Large intestine (tissue), 3 donors: ENCODE results near the gene CDK5RAP3. TPM values are rescaled to one million over a fixed set of nuclear protein-coding genes. Genes with fewer than 3 reads are reported as not detected.
"Not testable (repeated sequence)": the region's sequence is repeated elsewhere in the genome, so short reads cannot be mapped to it uniquely, and the experiment has no call there.

Experiments used
- DNase-seq, 2 donors: peaks; one replicate each; pipeline versions ENCODE4 v3.0.0 to v3.0.0-alpha.2; 2013
- H3K27ac ChIP-seq: one replicate; pipeline ENCODE4 v1.5.1; 2013; ENCODE audit warnings: low read length
- H3K27me3 ChIP-seq: 2 replicates; pipeline ENCODE4 v1.6.1; 2013; ENCODE audit warnings: low read length; ENCODE audit not compliant: control insufficient read depth, insufficient read depth
- H3K36me3 ChIP-seq: 2 replicates; pipeline ENCODE4 v1.6.1; 2013; ENCODE audit warnings: low read length; ENCODE audit not compliant: control insufficient read depth, insufficient read depth
- H3K4me1 ChIP-seq: one replicate; pipeline ENCODE4 v1.6.1; 2013; ENCODE audit warnings: low read length; ENCODE audit not compliant: control insufficient read depth, insufficient read depth
- H3K4me3 ChIP-seq: one replicate; pipeline ENCODE4 v1.5.1; 2013; ENCODE audit warnings: low read length
- H3K9me3 ChIP-seq: one replicate; pipeline ENCODE4 v1.6.1; 2013; ENCODE audit warnings: mild to moderate bottlenecking, low read depth, low read length, moderate library complexity; ENCODE audit not compliant: control insufficient read depth
- WGBS: methylation state at CpG from one replicate; pipeline ENCODE4 v1.1.5; 2013; ENCODE audit warnings: low lambda C conversion rate; ENCODE audit not compliant: insufficient coverage; 5-methylcytosine and 5-hydroxymethylcytosine counted together
- polyA plus RNA-seq: library from polyadenylated mRNA; unstranded; fragments of 120-200 nt; gene quantifications from one replicate; pipeline ENCODE4 v1.2.1, GENCODE V29; 2013

The CDK5RAP3 gene
- polyA plus RNA-seq, 1 donor = 200 TPM

DNA sequence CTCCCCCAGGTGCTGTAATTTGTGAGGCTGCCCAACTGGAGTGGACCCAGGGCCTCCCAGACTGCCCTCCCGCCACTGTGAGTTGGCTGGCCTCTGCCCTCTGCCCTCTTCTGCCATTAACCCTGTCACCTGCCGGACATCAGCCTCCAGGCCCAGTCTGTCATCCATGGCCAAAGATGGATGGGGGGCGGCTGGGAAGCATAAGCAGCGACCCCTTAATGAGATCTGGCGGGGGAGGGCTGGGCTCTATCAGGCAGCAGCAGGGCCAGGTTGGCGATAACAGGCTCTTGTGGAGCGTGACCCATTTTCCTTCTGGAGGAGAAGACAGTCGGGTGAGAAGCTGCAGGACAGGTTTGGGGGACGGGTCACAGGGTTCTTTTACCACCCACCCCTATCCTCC lies 25.3 kb downstream of the CDK5RAP3 start:
- no CpG with 5 or more reads among the region's 9 CpGs for WGBS
- H3K36me3 ChIP-seq = no peaks in the 10 kb centered on the region
- H3K27ac ChIP-seq = no peak overlapping the region
- peaks cover 2% of the 10 kb centered on the region for H3K27me3 ChIP-seq
- H3K4me3 ChIP-seq = no peak overlapping the region
- H3K9me3 ChIP-seq = no peaks in the 10 kb centered on the region
- peaks cover 5% of the 10 kb centered on the region for H3K4me1 ChIP-seq
- DNase-seq = no peak

DNA sequence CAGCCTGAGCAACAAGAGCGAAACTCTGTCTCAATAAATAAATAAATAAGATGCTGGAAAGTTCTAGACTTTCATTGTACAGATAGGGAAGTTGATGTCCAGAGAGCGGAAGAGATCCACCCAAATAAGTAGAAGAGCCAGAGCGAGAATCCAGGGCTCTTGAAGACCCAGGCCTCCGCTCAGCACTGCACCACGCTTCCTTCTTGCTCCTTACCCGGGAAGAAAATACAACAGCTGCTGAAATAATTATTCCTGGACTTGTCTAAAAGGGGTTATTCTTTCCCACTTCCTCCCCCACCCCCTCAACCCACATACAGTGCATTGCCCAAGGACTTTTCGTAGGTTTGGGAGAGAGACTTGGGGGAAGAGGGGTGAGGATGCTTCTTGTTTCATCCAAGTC lies 26.7 kb downstream of the CDK5RAP3 start:
- H3K27me3 ChIP-seq = peaks cover 2% of the 10 kb centered on the region
- no CpG with 5 or more reads among the region's 7 CpGs for WGBS
- H3K4me1 ChIP-seq = peaks cover 13% of the 10 kb centered on the region
- H3K4me3 ChIP-seq = no peak overlapping the region
- H3K27ac ChIP-seq = no peak overlapping the region
- no peak for DNase-seq
- no peaks in the 10 kb centered on the region for H3K9me3 ChIP-seq
- H3K36me3 ChIP-seq = no peaks in the 10 kb centered on the region

DNA sequence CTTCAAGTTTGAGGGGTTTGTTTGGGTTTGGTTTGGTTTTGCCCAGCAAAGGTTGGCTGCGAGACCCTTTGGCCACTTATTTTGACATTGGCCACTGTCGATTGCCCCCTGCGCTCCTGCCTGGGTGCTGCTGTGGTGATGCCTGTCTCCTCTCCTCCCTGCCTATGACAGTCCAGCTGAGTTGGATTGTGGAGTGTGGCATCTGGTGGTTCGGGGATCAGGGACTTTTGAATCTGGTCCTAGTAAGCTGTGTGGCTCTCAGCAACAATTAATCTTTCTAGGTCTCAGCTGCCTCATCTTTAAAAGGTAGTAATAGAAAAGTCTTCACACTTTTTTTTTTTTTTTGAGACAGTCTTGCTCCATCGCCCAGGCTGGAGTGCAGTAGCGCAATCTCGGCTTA lies 27.1 kb downstream of the CDK5RAP3 start:
- Histone ChIP-seq H3K4me3 (no peak overlapping the region), H3K27me3 (peaks cover 2% of the 10 kb centered on the region), H3K4me1 (peaks cover 17% of the 10 kb centered on the region), H3K9me3 (no peaks in the 10 kb centered on the region), H3K27ac (no peak overlapping the region), H3K36me3 (no peaks in the 10 kb centered on the region)
- no CpG with 5 or more reads among the region's 7 CpGs for WGBS
- DNase-seq = no peak

DNA sequence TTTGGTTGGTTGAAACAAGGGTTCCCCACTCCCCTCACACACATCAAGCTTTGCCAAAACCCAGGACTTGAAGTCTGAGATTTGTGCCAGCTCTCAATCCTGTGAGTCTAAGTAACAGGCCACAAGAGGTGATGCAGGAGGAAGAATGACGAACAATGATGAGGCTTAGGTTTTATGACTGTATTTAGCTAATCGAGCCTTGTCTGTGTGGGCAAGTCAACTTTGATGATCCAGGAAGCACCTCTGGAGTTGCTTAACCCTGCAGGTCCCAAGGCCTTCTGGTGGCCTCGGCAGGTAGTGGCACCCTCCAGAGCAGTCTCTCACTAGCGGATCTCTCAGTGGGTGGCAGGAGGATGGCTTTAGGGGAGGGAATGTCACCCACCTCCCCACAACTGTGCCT lies 28.7 kb downstream of the CDK5RAP3 start:
- no peaks in the 10 kb centered on the region for H3K36me3 ChIP-seq
- peaks cover 2% of the 10 kb centered on the region for H3K27me3 ChIP-seq
- WGBS = no CpG with 5 or more reads among the region's 4 CpGs
- no peak overlapping the region for H3K4me3 ChIP-seq
- H3K27ac ChIP-seq = no peak overlapping the region
- no peaks in the 10 kb centered on the region for H3K9me3 ChIP-seq
- DNase-seq = peak in 1 of 2 donors; percentile 36
- H3K4me1 ChIP-seq = peaks cover 19% of the 10 kb centered on the region

DNA sequence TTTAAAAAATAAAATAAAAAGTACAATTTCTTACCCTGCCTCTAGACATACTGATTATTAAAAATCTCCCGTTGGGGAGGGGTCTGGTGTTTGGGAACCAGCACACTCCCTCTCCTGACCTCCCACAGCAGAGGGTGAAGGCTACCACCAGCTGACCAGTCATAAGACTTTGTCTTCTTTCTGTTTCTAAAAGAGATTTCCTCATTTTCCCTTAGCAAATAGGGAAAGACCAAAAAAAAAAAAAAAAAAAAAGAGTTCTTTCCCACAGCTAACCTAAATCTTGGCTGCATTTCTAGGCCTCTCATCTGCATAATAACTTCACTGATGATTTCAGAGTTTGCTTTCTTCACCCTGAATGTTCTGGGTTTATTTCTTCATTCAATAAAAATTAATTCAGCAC lies 30.3 kb downstream of the CDK5RAP3 start:
- Histone ChIP-seq H3K4me1 (peaks cover 19% of the 10 kb centered on the region), H3K27ac (no peak overlapping the region), H3K4me3 (no peak overlapping the region), H3K9me3 (no peaks in the 10 kb centered on the region), H3K27me3 (no peaks in the 10 kb centered on the region), H3K36me3 (no peaks in the 10 kb centered on the region)
- WGBS = no CpG with 5 or more reads among the region's 1 CpG
- no peak for DNase-seq

DNA sequence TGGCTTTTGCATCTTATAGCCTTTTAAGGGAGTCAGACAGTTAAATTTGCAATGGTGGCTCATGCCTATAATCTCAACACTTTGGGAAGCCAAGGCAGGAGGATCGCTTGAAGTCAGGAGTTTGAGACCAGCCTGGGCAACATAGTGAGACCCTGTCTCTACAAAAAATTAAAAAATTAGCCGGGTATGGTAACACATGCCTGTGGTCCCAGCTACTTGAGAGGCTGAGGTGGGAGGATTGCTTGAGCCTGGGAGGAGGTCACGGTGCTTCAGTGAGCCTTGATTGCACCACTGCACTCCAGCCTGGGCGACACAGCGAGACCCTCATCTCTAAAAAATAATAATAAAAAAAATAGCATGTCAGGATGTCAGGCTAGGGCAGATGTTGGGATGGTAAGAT lies 30.7 kb downstream of the CDK5RAP3 start:
- DNase-seq, H3K9me3 ChIP-seq, H3K27me3 ChIP-seq, H3K36me3 ChIP-seq, H3K4me3 ChIP-seq: not testable (repeated sequence)
- Histone ChIP-seq H3K27ac (peak overlapping the region; percentile 74), H3K4me1 (peaks cover 19% of the 10 kb centered on the region)
- WGBS = no CpG with 5 or more reads among the region's 5 CpGs

DNA sequence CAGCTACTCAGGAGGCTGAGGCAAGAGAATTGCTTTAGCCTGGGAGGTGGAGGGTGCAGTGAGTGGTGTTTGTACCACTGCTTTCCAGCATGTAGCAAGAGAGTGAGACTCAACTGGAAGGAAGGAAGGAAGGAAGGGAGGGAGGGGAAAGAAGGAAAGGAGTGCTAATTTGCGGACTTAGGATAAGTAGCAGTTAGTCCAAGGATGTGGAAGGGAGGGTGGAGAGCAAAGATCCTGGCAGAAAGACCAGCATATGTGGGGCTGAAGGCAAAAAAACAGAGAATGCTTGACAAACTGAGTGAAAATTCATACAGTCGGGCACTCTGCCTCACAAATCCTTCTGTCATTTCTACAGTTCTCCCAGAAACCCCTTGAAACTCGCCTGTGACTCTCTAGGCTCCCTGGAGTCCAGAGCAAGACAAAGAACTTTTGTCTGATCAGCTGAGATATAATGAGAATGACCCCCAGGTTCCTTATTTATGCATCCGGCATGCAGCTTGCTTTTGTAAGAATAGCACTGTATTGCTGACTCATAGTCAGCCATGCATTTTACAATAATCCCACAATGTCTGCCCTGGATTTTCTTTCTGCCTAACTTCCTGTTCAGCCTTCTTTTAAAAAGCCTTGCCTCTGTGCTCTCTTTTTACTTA lies 31.5 kb downstream of the CDK5RAP3 start:
- 66% methylated on average over 2 of the region's 4 CpGs for WGBS
- no peaks in the 10 kb centered on the region for H3K9me3 ChIP-seq
- H3K4me1 ChIP-seq = peaks cover 19% of the 10 kb centered on the region
- H3K36me3 ChIP-seq = no peaks in the 10 kb centered on the region
- H3K27ac ChIP-seq = peak overlapping the region; percentile 74
- peak in 1 of 2 donors; percentile 51 for DNase-seq
- H3K27me3 ChIP-seq = no peaks in the 10 kb centered on the region
- H3K4me3 ChIP-seq = no peak overlapping the region

DNA sequence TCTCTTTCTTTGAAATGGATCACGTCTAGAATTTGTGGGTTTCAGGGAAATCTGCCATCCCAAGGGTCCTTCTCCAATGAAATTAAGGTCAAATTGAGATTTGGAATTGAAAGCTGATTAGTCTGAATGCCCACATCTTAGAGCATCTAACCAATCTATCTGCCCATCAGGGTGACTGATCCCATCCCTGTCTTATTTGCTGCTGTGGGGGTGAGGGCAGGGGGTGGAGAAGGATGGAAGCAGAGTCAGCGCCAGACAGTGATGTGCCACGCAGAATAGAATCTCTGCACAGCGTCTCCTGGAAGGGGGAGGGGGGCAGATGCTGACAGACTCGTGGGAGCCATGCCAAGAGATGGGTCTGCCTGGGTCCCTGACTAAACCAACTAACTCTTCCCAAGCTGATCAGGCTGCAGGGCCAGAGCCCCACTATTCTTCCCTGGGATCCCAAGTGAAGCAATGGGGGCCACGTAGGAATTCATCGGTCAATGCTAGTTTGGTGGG lies 32.1 kb downstream of the CDK5RAP3 start:
- Histone ChIP-seq H3K27ac (peak overlapping the region; percentile 74), H3K27me3 (no peaks in the 10 kb centered on the region), H3K9me3 (no peaks in the 10 kb centered on the region), H3K4me3 (no peak overlapping the region), H3K4me1 (peaks cover 19% of the 10 kb centered on the region), H3K36me3 (no peaks in the 10 kb centered on the region)
- DNase-seq = peak in 1 of 2 donors; percentile 17
- WGBS = no CpG with 5 or more reads among the region's 7 CpGs

DNA sequence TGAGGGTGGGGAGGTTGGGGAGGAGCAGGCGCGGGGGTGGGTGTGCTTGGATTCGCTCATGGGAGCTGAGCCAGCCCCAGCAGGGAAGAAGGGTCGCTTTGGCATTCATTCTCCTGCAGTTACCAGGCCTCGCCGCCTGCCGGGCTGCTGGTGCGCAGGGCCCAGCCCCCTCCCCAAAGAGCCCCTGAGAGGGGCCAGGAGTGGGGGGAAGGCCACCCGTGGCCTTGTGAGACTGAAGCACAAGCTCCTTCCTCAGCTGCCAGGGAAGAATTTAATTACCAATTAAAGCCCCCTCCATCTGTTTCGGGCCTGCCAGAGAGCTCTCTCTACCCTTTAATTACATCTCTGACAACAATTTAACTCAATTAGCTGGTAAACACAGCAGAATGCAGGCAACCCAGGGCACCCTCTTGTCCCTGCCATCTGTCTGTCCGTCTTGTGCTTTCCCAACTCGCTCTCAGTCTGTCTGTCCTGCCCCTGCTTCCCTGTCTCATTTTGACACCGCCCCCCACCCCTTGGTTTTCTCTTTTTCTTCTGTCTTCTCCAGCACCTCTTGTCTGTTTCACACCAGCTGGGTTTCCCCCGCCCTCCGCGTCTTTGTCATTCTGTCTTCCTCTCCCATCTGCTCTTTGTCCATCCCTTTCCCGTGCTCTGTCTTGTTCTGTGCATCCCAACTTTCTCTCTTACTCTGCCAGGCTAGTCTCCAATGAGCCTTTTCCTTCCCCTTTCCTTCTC lies 32.7 kb downstream of the CDK5RAP3 start:
- Histone ChIP-seq H3K4me1 (peaks cover 19% of the 10 kb centered on the region), H3K27me3 (no peaks in the 10 kb centered on the region), H3K27ac (peak overlapping the region; percentile 32), H3K36me3 (no peaks in the 10 kb centered on the region), H3K4me3 (no peak overlapping the region), H3K9me3 (no peaks in the 10 kb centered on the region)
- WGBS = 74% methylated on average over 7 of the region's 17 CpGs
- DNase-seq = peak in 1 of 2 donors; percentile 24

DNA sequence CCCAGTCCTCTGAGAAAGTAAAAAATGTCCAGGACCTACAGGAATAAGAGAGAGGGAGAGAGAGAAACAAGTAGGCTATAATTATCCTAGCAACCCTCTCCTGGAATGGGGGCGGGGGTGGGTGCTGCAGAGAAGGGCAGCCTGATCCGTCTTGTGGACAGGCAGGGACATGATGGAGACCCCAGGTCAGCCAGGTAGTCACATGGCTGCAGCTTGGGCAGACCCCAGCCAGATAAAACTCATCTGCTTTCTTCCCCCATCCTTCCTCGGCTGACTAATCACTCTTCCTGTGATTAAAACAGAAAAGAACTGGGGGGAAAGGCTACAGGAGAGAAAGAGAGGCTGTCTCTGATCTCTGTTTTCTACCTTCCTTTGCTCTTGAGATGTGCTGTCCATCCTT lies 34.1 kb downstream of the CDK5RAP3 start:
- no peak overlapping the region for H3K4me3 ChIP-seq
- H3K4me1 ChIP-seq = peaks cover 15% of the 10 kb centered on the region
- no peaks in the 10 kb centered on the region for H3K9me3 ChIP-seq
- H3K36me3 ChIP-seq = no peaks in the 10 kb centered on the region
- WGBS = no CpG with 5 or more reads among the region's 3 CpGs
- H3K27me3 ChIP-seq = no peaks in the 10 kb centered on the region
- no peak for DNase-seq
- H3K27ac ChIP-seq = no peak overlapping the region
